HepG2 (cell line): ENCODE measurements around the gene NOL11. TPM values are rescaled to one million over a fixed set of nuclear protein-coding genes. Genes with fewer than 3 reads are reported as not detected.

Experiments used
- ATAC-seq: fragments of 200-7000 bp; cut with Tn5 transposase; 3 replicates; pipeline ENCODE4 v1.9.1; 2020; ENCODE audit warnings: mild to moderate bottlenecking, moderate library complexity
- BruUV-seq: library from RNA; stranded (reverse); fragments of 400-500 nt; replicated peaks from 2 replicates; lab custom pipeline; 2021; lab: Mats Ljungman, UMichigan
- CTCF ChIA-PET: fragments of 300-600 bp; formaldehyde crosslinking; extraction: SDS; loops from one replicate; lab custom pipeline; 2021; ENCODE audit warnings: low total read pairs, inconsistent platforms, low intra/inter-chr PET ratio; lab: Yijun Ruan, JAX
- POLR2A ChIA-PET: fragments of 350-600 bp; sonication (Branson Sonifier 250); formaldehyde crosslinking; loops from one replicate; lab custom pipeline; 2020; ENCODE audit warnings: antibody characterized with exemption, inconsistent platforms; lab: Yijun Ruan, JAX
- DNase-seq: peaks from one replicate; pipeline ENCODE4 v3.0.0-alpha.2; 2015; ENCODE audit warnings: low spot score
- FAIRE-seq: peaks from 3 replicates; lab custom pipeline; 2011; peaks lifted over from hg19 to GRCh38; lab: Jason Lieb, UNC
- H2AFZ ChIP-seq: one replicate; pipeline ENCODE4 v1.6.1; 2011; ENCODE audit warnings: low read length, inconsistent platforms
- H3K27ac ChIP-seq: fragments of 300-600 bp; 3 replicates; pipeline ENCODE4 v1.8.0; 2011; ENCODE audit warnings: mixed run types, mild to moderate bottlenecking, mixed read lengths, low read length, inconsistent platforms; ENCODE audit not compliant: insufficient read depth; ENCODE audit errors: extremely low read length
- H3K27me3 ChIP-seq, 2 experiments: fragments of 200-600 bp in 1 of 2; 2 replicates in 1 of 2; 3 replicates in 1 of 2; pipeline versions ENCODE4 v1.6.0 to v1.8.0; 2011; ENCODE audit warnings: low read length in 2 of 2, mild to moderate bottlenecking in 2 of 2, moderate library complexity in 2 of 2, inconsistent platforms in 1 of 2; ENCODE audit not compliant: insufficient read depth in 2 of 2, control insufficient read depth in 1 of 2
- H3K36me3 ChIP-seq, 2 experiments: fragments of 200-600 bp in 1 of 2; replicated peaks in 1 of 2; 2 replicates in 1 of 2; 3 replicates in 1 of 2; pipeline versions ENCODE4 v1.5.1 to v1.8.0; 2011; ENCODE audit warnings: low read length in 2 of 2, inconsistent platforms in 1 of 2; ENCODE audit not compliant: insufficient read depth in 2 of 2, control insufficient read depth in 1 of 2
- H3K4me1 ChIP-seq: 2 replicates; pipeline ENCODE4 v1.5.1; 2012; ENCODE audit warnings: low read length, inconsistent platforms; ENCODE audit not compliant: insufficient read depth
- H3K4me2 ChIP-seq: 2 replicates; pipeline ENCODE4 v1.6.0; 2011; ENCODE audit warnings: low read depth, low read length, inconsistent platforms
- H3K4me3 ChIP-seq, 3 experiments: fragments of 200-600 bp in 1 of 3; sonication (generic), shearing (Covaris generic) in 1 of 3; replicated peaks in 1 of 3; 2 replicates each; pipeline ENCODE4 v1.5.1; 2011 to 2016; ENCODE audit warnings: low read length in 3 of 3, inconsistent platforms in 2 of 3, low read depth in 2 of 3, mild to moderate bottlenecking in 2 of 3, control low read depth in 1 of 3, mixed read lengths in 1 of 3; ENCODE audit not compliant: insufficient read depth in 1 of 3
- H3K79me2 ChIP-seq: one replicate; pipeline ENCODE4 v1.6.1; 2011; ENCODE audit warnings: low read length, inconsistent platforms; ENCODE audit not compliant: insufficient read depth
- H3K9ac ChIP-seq: 2 replicates; pipeline ENCODE4 v1.6.0; 2011; ENCODE audit warnings: mild to moderate bottlenecking, low read depth, low read length, inconsistent platforms; ENCODE audit not compliant: insufficient read depth
- H3K9me3 ChIP-seq: 2 replicates; pipeline ENCODE4 v1.5.1; 2012; ENCODE audit warnings: mild to moderate bottlenecking, low read length
- H4K20me1 ChIP-seq: 2 replicates; pipeline ENCODE4 v1.6.0; 2011; ENCODE audit warnings: inconsistent platforms, mild to moderate bottlenecking, low read length, moderate library complexity; ENCODE audit not compliant: insufficient read depth
- KDM5B ChIP-seq: sonication (generic); formaldehyde crosslinking; IDR thresholded peaks from 2 replicates; pipeline ENCODE4 v1.4.0; 2020; ENCODE audit warnings: missing genetic modification reagents, mild to moderate bottlenecking, borderline replicate concordance
- NCOA5 ChIP-seq: sonication (generic); formaldehyde crosslinking; IDR thresholded peaks from 2 replicates; pipeline ENCODE4 v1.4.0; 2020; ENCODE audit warnings: missing genetic modification reagents
- PPARG ChIP-seq: conservative IDR thresholded peaks from 2 replicates; pipeline ENCODE4 v1.6.1; 2016; ENCODE audit warnings: missing biosample characterization, missing genetic modification reagents
- RFX1 ChIP-seq: fragments of 450-650 bp; IDR thresholded peaks from 2 replicates; pipeline ENCODE4 v1.6.1; 2017
- ZNF34 ChIP-seq: sonication (generic); formaldehyde crosslinking; IDR thresholded peaks from 2 replicates; pipeline ENCODE4 v1.4.0; 2020; ENCODE audit warnings: mild to moderate bottlenecking, missing genetic modification reagents, borderline replicate concordance
- ZNF451 ChIP-seq: sonication (generic); formaldehyde crosslinking; IDR thresholded peaks from 2 replicates; pipeline ENCODE4 v1.5.0; 2020; ENCODE audit warnings: mild to moderate bottlenecking, missing genetic modification reagents
- ZNF674 ChIP-seq: sonication (generic); formaldehyde crosslinking; IDR thresholded peaks from 2 replicates; pipeline ENCODE4 v1.5.0; 2020; ENCODE audit warnings: low read depth, mild to moderate bottlenecking, missing genetic modification reagents
- ZSCAN9 ChIP-seq: IDR thresholded peaks from 2 replicates; pipeline ENCODE4 v1.6.1; 2016; ENCODE audit warnings: borderline replicate concordance
- WGBS: methylation state at CpG from one replicate; pipeline ENCODE4 v1.1.6; 2017; ENCODE audit warnings: low lambda C conversion rate; 5-methylcytosine and 5-hydroxymethylcytosine counted together
- in situ Hi-C: cut with HindIII; loops from 2 replicates; pipeline ENCODE4 v1.10.0; 2017; ENCODE audit warnings: low pct_unique_long_range_greater_than_20kb; ENCODE audit not compliant: extremely low pct_ligation_motif_present
- intact Hi-C: fragments of 100-400 bp; cut with micrococcal nuclease; formaldehyde crosslinking; loops from one replicate; pipeline ENCODE4 v1.10.0; 2022; ENCODE audit not compliant: unreplicated experiment
- polyA plus RNA-seq, 8 experiments: library from polyadenylated mRNA; depleted of rRNA in 3 of 8; stranded (reverse) in 7 of 8; unstranded in 1 of 8; fragments of >200 nt; fragmentation: Illumina TruSeq in 4 of 8; extraction: Trizol in 4 of 8; gene quantifications; 2 replicates each; pipeline versions ENCODE4 v1.2.1 to v1.2.3, GENCODE V29; 2011 to 2016; ENCODE audit warnings: low read depth in 4 of 8, missing spikeins in 1 of 8, mixed read lengths in 1 of 8; ENCODE audit not compliant: insufficient read depth in 1 of 8
- total RNA-seq, 5 experiments: library from RNA; depleted of rRNA; stranded (reverse); fragments of >200 nt; fragmentation: Illumina TruSeq; extraction: Trizol; gene quantifications; 2 replicates each; pipeline ENCODE4 v1.2.3, GENCODE V29; 2016; ENCODE audit warnings: low read depth in 1 of 5
- TF ChIP-seq, protein P1 (sequence below): sonication (generic); formaldehyde crosslinking; IDR thresholded peaks from 2 replicates; pipeline ENCODE4 v1.5.1; 2020; ENCODE audit warnings: mild to moderate bottlenecking, missing genetic modification reagents
- TF ChIP-seq, protein P2 (sequence below): sonication (generic); formaldehyde crosslinking; IDR thresholded peaks from 2 replicates; pipeline ENCODE4 v1.5.1; 2020; ENCODE audit warnings: missing genetic modification reagents, mild to moderate bottlenecking, borderline replicate concordance
- TF ChIP-seq, protein P3 (sequence below): sonication (generic); formaldehyde crosslinking; IDR thresholded peaks from 2 replicates; pipeline ENCODE4 v1.4.0; 2020; ENCODE audit warnings: mild to moderate bottlenecking, missing genetic modification reagents
- TF ChIP-seq, protein P4 (sequence below): sonication (generic); formaldehyde crosslinking; IDR thresholded peaks from 2 replicates; pipeline ENCODE4 v1.8.1; 2023; ENCODE audit warnings: mild to moderate bottlenecking, missing genetic modification reagents

Gene NOL11
- total and polyA plus RNA-seq, 2 of the 13 experiments (the other 11 are each of a cell fraction or from before 2014, with no cell fraction given) = 45.8 to 124 TPM

DNA sequence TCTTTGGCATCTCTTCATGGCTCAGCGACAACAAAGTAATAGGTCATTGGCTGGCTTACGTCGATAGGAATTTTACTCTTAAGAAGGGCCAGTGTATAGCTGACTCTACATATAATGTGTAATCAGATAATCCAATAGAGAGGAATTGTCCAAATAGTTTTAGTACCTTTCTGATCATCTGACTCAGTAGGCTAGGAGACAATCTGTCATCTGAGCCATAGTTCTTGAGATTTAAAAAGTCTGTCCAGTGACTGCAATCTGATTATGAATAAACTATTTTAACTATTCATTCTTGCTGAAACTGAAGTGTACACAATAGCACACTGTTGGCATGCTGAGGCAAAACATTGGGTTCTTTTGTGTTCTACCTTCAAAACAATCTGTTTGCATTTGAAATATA lies 21.4 kb upstream of the NOL11 start:
- ATAC-seq = no peak
- in situ Hi-C loops = no loop called here
- TF ChIP-seq, protein P1, sequence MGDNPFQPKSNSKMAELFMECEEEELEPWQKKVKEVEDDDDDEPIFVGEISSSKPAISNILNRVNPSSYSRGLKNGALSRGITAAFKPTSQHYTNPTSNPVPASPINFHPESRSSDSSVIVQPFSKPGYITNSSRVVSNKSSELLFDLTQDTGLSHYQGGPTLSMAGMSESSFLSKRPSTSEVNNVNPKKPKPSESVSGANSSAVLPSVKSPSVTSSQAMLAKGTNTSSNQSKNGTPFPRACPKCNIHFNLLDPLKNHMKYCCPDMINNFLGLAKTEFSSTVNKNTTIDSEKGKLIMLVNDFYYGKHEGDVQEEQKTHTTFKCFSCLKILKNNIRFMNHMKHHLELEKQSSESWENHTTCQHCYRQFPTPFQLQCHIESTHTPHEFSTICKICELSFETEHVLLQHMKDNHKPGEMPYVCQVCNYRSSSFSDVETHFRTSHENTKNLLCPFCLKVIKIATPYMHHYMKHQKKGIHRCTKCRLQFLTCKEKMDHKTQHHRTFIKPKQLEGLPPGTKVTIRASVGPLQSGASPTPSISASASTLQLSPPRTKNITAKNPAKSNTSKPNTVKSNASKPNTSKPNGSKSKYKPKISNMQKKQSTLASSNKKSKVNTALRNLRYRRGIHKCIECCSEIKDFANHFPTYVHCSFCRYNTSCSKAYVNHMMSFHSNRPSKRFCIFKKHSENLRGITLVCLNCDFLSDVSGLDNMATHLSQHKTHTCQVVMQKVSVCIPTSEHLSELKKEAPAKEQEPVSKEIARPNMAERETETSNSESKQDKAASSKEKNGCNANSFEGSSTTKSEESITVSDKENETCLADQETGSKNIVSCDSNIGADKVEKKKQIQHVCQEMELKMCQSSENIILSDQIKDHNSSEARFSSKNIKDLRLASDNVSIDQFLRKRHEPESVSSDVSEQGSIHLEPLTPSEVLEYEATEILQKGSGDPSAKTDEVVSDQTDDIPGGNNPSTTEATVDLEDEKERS (CRISPR knock-in tag) = no peak
- TF ChIP-seq ZNF34 (CRISPR knock-in tag) = no peak
- TF ChIP-seq KDM5B (CRISPR knock-in tag) = no peak
- no peak for TF ChIP-seq ZNF674 (CRISPR knock-in tag)
- TF ChIP-seq, protein P2, sequence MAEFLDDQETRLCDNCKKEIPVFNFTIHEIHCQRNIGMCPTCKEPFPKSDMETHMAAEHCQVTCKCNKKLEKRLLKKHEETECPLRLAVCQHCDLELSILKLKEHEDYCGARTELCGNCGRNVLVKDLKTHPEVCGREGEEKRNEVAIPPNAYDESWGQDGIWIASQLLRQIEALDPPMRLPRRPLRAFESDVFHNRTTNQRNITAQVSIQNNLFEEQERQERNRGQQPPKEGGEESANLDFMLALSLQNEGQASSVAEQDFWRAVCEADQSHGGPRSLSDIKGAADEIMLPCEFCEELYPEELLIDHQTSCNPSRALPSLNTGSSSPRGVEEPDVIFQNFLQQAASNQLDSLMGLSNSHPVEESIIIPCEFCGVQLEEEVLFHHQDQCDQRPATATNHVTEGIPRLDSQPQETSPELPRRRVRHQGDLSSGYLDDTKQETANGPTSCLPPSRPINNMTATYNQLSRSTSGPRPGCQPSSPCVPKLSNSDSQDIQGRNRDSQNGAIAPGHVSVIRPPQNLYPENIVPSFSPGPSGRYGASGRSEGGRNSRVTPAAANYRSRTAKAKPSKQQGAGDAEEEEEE (CRISPR knock-in tag) = no peak
- no peak for TF ChIP-seq NCOA5 (CRISPR knock-in tag)
- no peak for TF ChIP-seq RFX1
- TF ChIP-seq, protein P3, sequence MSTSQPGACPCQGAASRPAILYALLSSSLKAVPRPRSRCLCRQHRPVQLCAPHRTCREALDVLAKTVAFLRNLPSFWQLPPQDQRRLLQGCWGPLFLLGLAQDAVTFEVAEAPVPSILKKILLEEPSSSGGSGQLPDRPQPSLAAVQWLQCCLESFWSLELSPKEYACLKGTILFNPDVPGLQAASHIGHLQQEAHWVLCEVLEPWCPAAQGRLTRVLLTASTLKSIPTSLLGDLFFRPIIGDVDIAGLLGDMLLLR (CRISPR knock-in tag) = no peak
- no peak for TF ChIP-seq ZSCAN9 (CRISPR knock-in tag)
- TF ChIP-seq, protein P4, sequence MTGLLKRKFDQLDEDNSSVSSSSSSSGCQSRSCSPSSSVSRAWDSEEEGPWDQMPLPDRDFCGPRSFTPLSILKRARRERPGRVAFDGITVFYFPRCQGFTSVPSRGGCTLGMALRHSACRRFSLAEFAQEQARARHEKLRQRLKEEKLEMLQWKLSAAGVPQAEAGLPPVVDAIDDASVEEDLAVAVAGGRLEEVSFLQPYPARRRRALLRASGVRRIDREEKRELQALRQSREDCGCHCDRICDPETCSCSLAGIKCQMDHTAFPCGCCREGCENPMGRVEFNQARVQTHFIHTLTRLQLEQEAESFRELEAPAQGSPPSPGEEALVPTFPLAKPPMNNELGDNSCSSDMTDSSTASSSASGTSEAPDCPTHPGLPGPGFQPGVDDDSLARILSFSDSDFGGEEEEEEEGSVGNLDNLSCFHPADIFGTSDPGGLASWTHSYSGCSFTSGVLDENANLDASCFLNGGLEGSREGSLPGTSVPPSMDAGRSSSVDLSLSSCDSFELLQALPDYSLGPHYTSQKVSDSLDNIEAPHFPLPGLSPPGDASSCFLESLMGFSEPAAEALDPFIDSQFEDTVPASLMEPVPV = no peak
- TF ChIP-seq PPARG = no peak
- TF ChIP-seq ZNF451 = no peak
- TF ChIP-seq, all 625 proteins: peak for 0
- H3K4me1 ChIP-seq = 0 out of 2 replicates have a peak, but pooled peaks cover 7% of the 10 kb centered on the region
- WGBS = 87% methylated on average over 3 of the region's 3 CpGs
- DNase-seq (no peak), FAIRE-seq (no peak)
- POLR2A ChIA-PET = no interaction called here
- no peak overlapping the region for H3K27ac ChIP-seq
- CTCF ChIA-PET = no interaction called here
- H3K79me2 ChIP-seq = no peaks in the 10 kb centered on the region
- intact Hi-C loops = no loop called here
- BruUV-seq = no TSS peak
- H3K4me2 ChIP-seq = no peak overlapping the region
- H3K27me3 ChIP-seq = peaks cover 0 to 7% of the 10 kb centered on the region in 2 experiments; a peak in 1 of 5 replicates
- H3K9me3 ChIP-seq = no peaks in the 10 kb centered on the region
- H3K9ac ChIP-seq = no peak overlapping the region
- H3K36me3 ChIP-seq = no peaks in the 10 kb centered on the region
- H3K4me3 ChIP-seq = no peak overlapping the region
- H2AFZ ChIP-seq = no peak overlapping the region
- no peaks in the 10 kb centered on the region for H4K20me1 ChIP-seq
